ENCODE data around the gene NECAB2.

The NECAB2 gene

GRCh38 chr16:83968306-83968851, 335 bp downstream of the NECAB2 start:
- no peak for DNase-seq

- DNase-seq = no peak
These were observed 1.0 kb downstream of the NECAB2 start for GRCh38 chr16:83968891-83969649.

GRCh38 chr16:83969771-83970429, 1.9 kb downstream of the NECAB2 start:
- no peak for DNase-seq

- DNase-seq = no peak
These were observed 2.4 kb downstream of the NECAB2 start for GRCh38 chr16:83970430-83970815.

GRCh38 chr16:83971165-83972130, 3.4 kb downstream of the NECAB2 start:
- DNase-seq = no peak

- no peak for DNase-seq
These were observed 4.4 kb downstream of the NECAB2 start for GRCh38 chr16:83972256-83973008.

GRCh38 chr16:83973077-83973476, 5.0 kb downstream of the NECAB2 start:
- no peak for DNase-seq

- no peak for DNase-seq
These were observed 5.7 kb downstream of the NECAB2 start for GRCh38 chr16:83973581-83974385.

GRCh38 chr16:83974475-83974874, 6.4 kb downstream of the NECAB2 start:
- DNase-seq = no peak

GRCh38 chr16:83975590-83976260, 7.7 kb downstream of the NECAB2 start:
- no peak for DNase-seq

GRCh38 chr16:83977056-83977815, 9.2 kb downstream of the NECAB2 start:
- no peak for DNase-seq

GRCh38 chr16:83978401-83978904, 10.4 kb downstream of the NECAB2 start:
- no peak for DNase-seq

- DNase-seq = no peak
These were observed 11.4 kb downstream of the NECAB2 start for GRCh38 chr16:83979441-83979840.

GRCh38 chr16:83980794-83981193, 12.8 kb downstream of the NECAB2 start:
- DNase-seq = no peak

- DNase-seq = no peak
These were observed 13.8 kb downstream of the NECAB2 start for GRCh38 chr16:83981799-83982198.

GRCh38 chr16:83983491-83983890, 15.4 kb downstream of the NECAB2 start:
- no peak for DNase-seq

GRCh38 chr16:83989300-83989699, 21.3 kb downstream of the NECAB2 start:
- DNase-seq = peak; percentile 29

- DNase-seq = no peak
These were observed 22.4 kb downstream of the NECAB2 start for GRCh38 chr16:83990492-83990891.

- DNase-seq = no peak
These were observed 24.6 kb downstream of the NECAB2 start for GRCh38 chr16:83992624-83993023.

GRCh38 chr16:83994087-83994486, 26.0 kb downstream of the NECAB2 start:
- no peak for DNase-seq
